ENCODE measurements around the gene NFIA. TPM values are rescaled to one million over a fixed set of nuclear protein-coding genes. Genes with fewer than 3 reads are reported as not detected.

NFIA gene
- 152 to 163 TPM (median 162 TPM) in 3 replicates for total RNA-seq

- Mint-ChIP-seq H3K9me3 (no peaks in the 10 kb centered on the region), H3K4me1 (peaks cover 64% of the 10 kb centered on the region), H3K36me3 (no peaks in the 10 kb centered on the region), H3K27ac (peak within 1 kb of the TSS; percentile 98), H3K27me3 (ENCODE audit: low read depth) (no peaks in the 10 kb centered on the region), H3K4me3 (peak within 1 kb of the TSS; percentile 94)
- DNase-seq (ENCODE audit: low spot score in 2 of 2, unreplicated experiment in 2 of 2): peak; percentile 33 to 66
- TF ChIP-seq CTCF (IDR thresholded peaks at IDR 0.05; ENCODE audit: unreplicated experiment): no peak
Observed at GRCh38 chr1:61082311-61083012, at the start of gene NFIA. NFIA (plus strand) TSS chr1:61082561.

- TF ChIP-seq CTCF (IDR thresholded peaks at IDR 0.05; ENCODE audit: unreplicated experiment): no peak
- Mint-ChIP-seq H3K9me3 (peaks cover 8% of the 10 kb centered on the region), H3K27ac (no peak overlapping the region), H3K4me3 (no peak overlapping the region), H3K4me1 (no peaks in the 10 kb centered on the region), H3K27me3 (ENCODE audit: low read depth) (no peaks in the 10 kb centered on the region), H3K36me3 (peaks cover 2% of the 10 kb centered on the region)
- DNase-seq (ENCODE audit: low spot score in 2 of 2, unreplicated experiment in 2 of 2): no peak
Observed at GRCh38 chr1:61035880-61036279, 46.5 kb upstream of the NFIA start.

- H3K9me3 Mint-ChIP-seq: peaks cover 4% of the 10 kb centered on the region
- no peaks in the 10 kb centered on the region for H3K27me3 Mint-ChIP-seq (ENCODE audit: low read depth)
- H3K4me1 Mint-ChIP-seq: peaks cover 8% of the 10 kb centered on the region
- no peak for DNase-seq (ENCODE audit: low spot score in 2 of 2, unreplicated experiment in 2 of 2)
- H3K36me3 Mint-ChIP-seq: no peaks in the 10 kb centered on the region
- peak overlapping the region; percentile 72 for H3K4me3 Mint-ChIP-seq
- TF ChIP-seq CTCF (IDR thresholded peaks at IDR 0.05; ENCODE audit: unreplicated experiment): no peak
- H3K27ac Mint-ChIP-seq: no peak overlapping the region
Observed at GRCh38 chr1:61042466-61043009, 39.8 kb upstream of the NFIA start.

GRCh38 chr1:61043010-61043820, 39.1 kb upstream of the NFIA start:
- Mint-ChIP-seq H3K27me3 (ENCODE audit: low read depth) (no peaks in the 10 kb centered on the region), H3K36me3 (no peaks in the 10 kb centered on the region), H3K4me1 (peaks cover 8% of the 10 kb centered on the region), H3K9me3 (peaks cover under 1% of the 10 kb centered on the region), H3K27ac (peak overlapping the region; percentile 78), H3K4me3 (peak overlapping the region; percentile 72)
- DNase-seq (ENCODE audit: low spot score in 2 of 2, unreplicated experiment in 2 of 2): peak; percentile 71 to 93
- peak; percentile 80 for TF ChIP-seq CTCF (IDR thresholded peaks at IDR 0.05; ENCODE audit: unreplicated experiment)

- Mint-ChIP-seq H3K27ac (no peak overlapping the region), H3K36me3 (no peaks in the 10 kb centered on the region), H3K4me3 (no peak overlapping the region), H3K27me3 (ENCODE audit: low read depth) (no peaks in the 10 kb centered on the region), H3K9me3 (no peaks in the 10 kb centered on the region), H3K4me1 (peaks cover 14% of the 10 kb centered on the region)
- DNase-seq (ENCODE audit: low spot score in 2 of 2, unreplicated experiment in 2 of 2): no peak
- no peak for TF ChIP-seq CTCF (IDR thresholded peaks at IDR 0.05; ENCODE audit: unreplicated experiment)
Observed at GRCh38 chr1:61046434-61046833, 35.9 kb upstream of the NFIA start.
